ENCODE data around the gene CHSY1.
A peak's percentile ranks its signal among the peaks of the same experiment; 100 is the strongest.

DNA sequence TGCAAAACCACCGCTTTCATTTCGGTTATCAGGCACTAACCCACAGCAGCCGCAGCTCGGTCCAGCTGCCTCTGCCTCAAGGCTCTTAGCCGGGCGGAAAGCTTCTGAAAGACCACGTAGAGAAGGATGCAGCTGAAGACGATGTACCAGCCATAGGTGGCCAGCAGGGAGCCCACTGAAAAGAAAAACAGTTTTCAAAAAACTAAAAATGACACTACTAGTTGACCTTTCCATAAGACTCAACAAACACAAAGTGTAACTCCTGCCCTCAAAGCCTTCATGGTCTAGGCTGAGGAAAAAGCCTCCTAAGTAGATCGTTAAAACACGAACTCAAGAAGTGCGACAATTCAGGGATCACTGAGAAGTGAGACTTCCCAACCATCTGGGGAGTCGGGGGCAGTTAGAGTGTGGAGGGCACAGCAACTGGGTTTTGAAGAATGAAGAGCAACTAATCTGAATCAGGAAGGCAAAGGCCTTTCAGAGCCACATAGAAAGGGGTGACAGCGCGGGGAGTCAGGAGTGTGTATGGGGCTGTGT is 24.7 kb upstream of the CHSY1 start:
- no peak for TF ChIP-seq POLR2A (IDR thresholded peaks at IDR 0.05)
- TF ChIP-seq, protein P1, sequence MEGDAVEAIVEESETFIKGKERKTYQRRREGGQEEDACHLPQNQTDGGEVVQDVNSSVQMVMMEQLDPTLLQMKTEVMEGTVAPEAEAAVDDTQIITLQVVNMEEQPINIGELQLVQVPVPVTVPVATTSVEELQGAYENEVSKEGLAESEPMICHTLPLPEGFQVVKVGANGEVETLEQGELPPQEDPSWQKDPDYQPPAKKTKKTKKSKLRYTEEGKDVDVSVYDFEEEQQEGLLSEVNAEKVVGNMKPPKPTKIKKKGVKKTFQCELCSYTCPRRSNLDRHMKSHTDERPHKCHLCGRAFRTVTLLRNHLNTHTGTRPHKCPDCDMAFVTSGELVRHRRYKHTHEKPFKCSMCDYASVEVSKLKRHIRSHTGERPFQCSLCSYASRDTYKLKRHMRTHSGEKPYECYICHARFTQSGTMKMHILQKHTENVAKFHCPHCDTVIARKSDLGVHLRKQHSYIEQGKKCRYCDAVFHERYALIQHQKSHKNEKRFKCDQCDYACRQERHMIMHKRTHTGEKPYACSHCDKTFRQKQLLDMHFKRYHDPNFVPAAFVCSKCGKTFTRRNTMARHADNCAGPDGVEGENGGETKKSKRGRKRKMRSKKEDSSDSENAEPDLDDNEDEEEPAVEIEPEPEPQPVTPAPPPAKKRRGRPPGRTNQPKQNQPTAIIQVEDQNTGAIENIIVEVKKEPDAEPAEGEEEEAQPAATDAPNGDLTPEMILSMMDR (IDR thresholded peaks at IDR 0.05): peak in 1 of 7 experiments; percentile 15
- TF ChIP-seq POLR2AphosphoS5 (IDR thresholded peaks at IDR 0.05): no peak

Measured in stomach (tissue), 4 donors.